GM10248 (cell line): Measurements from ENCODE around the gene WBP2NL.

ENCODE experiments used
- CTCF ChIA-PET: fragments of 300-600 bp; sonication (Branson Sonifier 250); formaldehyde crosslinking; extraction: SDS; loops from one replicate; lab custom pipeline; 2021; ENCODE audit warnings: antibody characterized with exemption; lab: Yijun Ruan, JAX
- POLR2A ChIA-PET: fragments of 350-650 bp; sonication (Branson Sonifier 250); formaldehyde crosslinking; extraction: SDS; loops from one replicate; lab custom pipeline; 2020; ENCODE audit warnings: antibody characterized with exemption; lab: Yijun Ruan, JAX
- DNase-seq: peaks from one replicate; pipeline ENCODE4 v3.0.0; 2012; ENCODE audit errors: extremely low spot score
- CTCF ChIP-seq: IDR thresholded peaks from 2 replicates; pipeline ENCODE4 v1.5.1; 2012; ENCODE audit warnings: mild to moderate bottlenecking, low read depth; ENCODE audit errors: extremely low read depth, missing control alignments, control extremely low read depth

WBP2NL gene

DNA sequence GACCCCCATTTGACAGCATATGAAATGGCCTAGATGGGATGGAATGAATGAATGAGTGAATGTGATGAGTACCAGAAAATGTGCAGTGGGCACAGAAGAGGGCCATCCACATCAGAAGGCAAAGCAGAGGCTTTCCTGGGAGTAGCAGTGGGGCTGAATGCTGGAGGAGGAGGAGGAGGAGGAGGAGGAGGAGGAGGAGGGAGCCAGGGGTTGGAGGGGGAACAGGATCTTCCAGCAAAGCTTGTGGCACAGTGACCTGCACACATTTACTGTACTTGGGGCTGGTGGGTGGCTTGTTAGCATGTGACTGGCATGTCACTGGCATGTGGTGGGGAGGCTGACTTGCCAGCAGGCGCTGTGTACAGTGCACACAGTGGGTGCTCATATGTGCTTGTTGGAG is 19.9 kb upstream of the WBP2NL start:
- CTCF ChIA-PET = interaction anchor here (1.1 to 1.4 kb wide), 2 partner anchors 10 to 21 kb away, joined by 3 read pairs; partner anchors contain the start of gene SEPTIN3
- POLR2A ChIA-PET = no interaction called here
- TF ChIP-seq CTCF = no peak
- no peak for DNase-seq

- CTCF ChIA-PET = interaction anchor here (1.1 kb wide), 1 partner anchor 11 kb away, joined by 3 read pairs; the partner anchor contains the start of gene SEPTIN3
- TF ChIP-seq CTCF = no peak
- POLR2A ChIA-PET = no interaction called here
- DNase-seq = no peak
Measured at GRCh38 chr22:41979423-41980250, 19.0 kb upstream of the WBP2NL start.

DNA sequence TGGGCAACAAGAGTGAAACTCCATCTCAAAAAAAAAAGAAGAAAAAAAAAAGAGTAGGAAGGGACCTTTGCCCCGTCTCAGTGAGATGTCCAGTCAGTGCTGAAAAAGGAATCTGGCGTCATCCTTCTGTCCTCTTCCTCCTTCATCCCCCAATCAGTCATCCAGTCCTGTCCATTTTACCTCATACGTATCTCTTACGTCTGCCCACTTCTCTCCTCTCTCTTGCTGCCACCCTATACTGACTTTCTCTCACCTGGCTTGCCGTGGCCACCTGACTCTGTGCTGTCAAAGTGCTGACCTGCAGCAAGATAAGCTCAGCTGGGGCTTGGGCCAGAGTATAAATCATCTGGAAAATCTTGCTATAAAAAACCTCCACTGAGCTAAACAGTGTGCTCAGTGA is 15.7 kb upstream of the WBP2NL start:
- CTCF ChIA-PET = interaction anchor here (0.9 to 1.1 kb wide), 5 partner anchors 10 to 26 kb away, joined by 3 to 4 read pairs (median 3); no protein-coding TSS in a partner anchor
- POLR2A ChIA-PET = no interaction called here
- DNase-seq = no peak
- TF ChIP-seq CTCF = no peak

DNA sequence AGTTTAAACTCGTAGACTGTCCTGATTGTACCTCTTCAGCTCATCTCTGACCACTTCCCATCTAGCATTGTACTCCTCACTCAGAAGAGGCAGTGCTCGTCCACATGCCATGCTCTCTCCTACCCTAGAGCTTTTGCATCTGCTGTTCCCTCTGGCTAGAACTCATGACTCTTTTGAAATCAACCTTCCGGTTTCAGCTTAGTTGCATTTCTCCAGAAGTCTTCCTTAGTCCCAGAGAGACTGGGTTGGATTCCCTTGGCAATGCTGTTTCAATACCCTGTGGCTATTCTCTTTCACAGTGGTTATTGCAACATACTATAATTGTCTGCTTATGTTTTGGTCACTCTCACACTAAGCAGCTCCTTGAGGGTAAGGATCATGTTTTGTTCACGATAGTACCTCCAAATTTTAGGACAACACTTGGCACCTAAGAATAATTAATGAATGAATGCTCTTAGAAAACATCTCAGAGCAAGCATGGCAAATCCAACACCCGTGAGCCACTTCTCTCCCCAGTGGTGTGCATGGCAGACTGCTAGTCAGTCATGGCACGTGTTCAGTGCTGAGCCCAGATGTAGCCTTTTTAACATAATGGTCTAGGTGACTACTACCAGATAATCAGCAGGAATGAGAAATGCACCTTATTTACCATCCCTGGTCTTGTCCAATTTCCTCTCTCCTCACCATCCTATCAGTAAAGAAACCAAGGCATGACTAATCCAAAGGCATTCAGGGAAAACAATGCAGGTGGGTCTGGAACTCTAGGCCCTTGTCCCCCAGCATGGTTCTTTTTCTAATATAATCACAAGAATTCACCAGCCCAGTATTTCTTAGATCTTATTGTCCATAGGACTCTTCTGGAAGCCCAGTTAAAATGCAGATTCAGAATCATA is 14.8 kb upstream of the WBP2NL start:
- POLR2A ChIA-PET = no interaction called here
- TF ChIP-seq CTCF = no peak
- CTCF ChIA-PET = interaction anchor here (0.9 to 1.1 kb wide), 5 partner anchors 10 to 25 kb away, joined by 3 to 4 read pairs (median 3); no protein-coding TSS in a partner anchor
- no peak for DNase-seq

GRCh38 chr22:41987276-41987675 is 11.3 kb upstream of the WBP2NL start:
- DNase-seq = no peak
- no peak for TF ChIP-seq CTCF
- ChIA-PET CTCF (interaction anchor here (1.2 kb wide), 1 partner anchor 21 kb away, joined by 3 read pairs; no protein-coding TSS in a partner anchor), POLR2A (no interaction called here)

- no peak for DNase-seq
- TF ChIP-seq CTCF = no peak
- ChIA-PET POLR2A (no interaction called here), CTCF (no interaction called here)
Measured at GRCh38 chr22:41989246-41989645, 9.3 kb upstream of the WBP2NL start.
